Liver (tissue), 3 donors: ENCODE results near the gene CEL.

Source experiments
- ATF3 ChIP-seq: IDR thresholded peaks from 2 replicates; pipeline ENCODE4 v1.6.1; 2016; ENCODE audit warnings: antibody characterized with exemption
- CTCF ChIP-seq: fragments of 150-350 bp; IDR thresholded peaks from 2 replicates; pipeline ENCODE4 v1.5.1; 2017; ENCODE audit warnings: improper control_type of control experiment, low read depth, low read length; ENCODE audit not compliant: missing input control
- FOXA1 ChIP-seq: IDR thresholded peaks from 2 replicates; pipeline ENCODE4 v1.6.1; 2016; ENCODE audit warnings: antibody characterized with exemption
- GABPA ChIP-seq, 2 donors: IDR thresholded peaks in 1 of 2; conservative IDR thresholded peaks in 1 of 2; 2 replicates each; pipeline ENCODE4 v1.6.1; 2016; ENCODE audit warnings: antibody characterized with exemption in 2 of 2, mild to moderate bottlenecking in 1 of 2, moderate library complexity in 1 of 2
- RAD21 ChIP-seq, 2 donors: IDR thresholded peaks; 2 replicates each; pipeline ENCODE4 v1.6.1; 2016; ENCODE audit warnings: antibody characterized with exemption in 2 of 2, mild to moderate bottlenecking in 2 of 2
- SP1 ChIP-seq: IDR thresholded peaks from 2 replicates; pipeline ENCODE4 v1.6.1; 2018; ENCODE audit warnings: antibody characterized with exemption, mild to moderate bottlenecking
- TAF1 ChIP-seq: conservative IDR thresholded peaks from 2 replicates; pipeline ENCODE4 v1.6.1; 2016; ENCODE audit warnings: antibody characterized with exemption, mild to moderate bottlenecking
- YY1 ChIP-seq: IDR thresholded peaks from 2 replicates; pipeline ENCODE4 v1.6.1; 2016; ENCODE audit warnings: antibody characterized with exemption, mild to moderate bottlenecking
- TF ChIP-seq, protein P1 (sequence below): IDR thresholded peaks from 2 replicates; pipeline ENCODE4 v1.6.1; 2016; ENCODE audit warnings: antibody characterized with exemption, mild to moderate bottlenecking
- donor health status: healthy.
- donor health status: healthy.

DNA sequence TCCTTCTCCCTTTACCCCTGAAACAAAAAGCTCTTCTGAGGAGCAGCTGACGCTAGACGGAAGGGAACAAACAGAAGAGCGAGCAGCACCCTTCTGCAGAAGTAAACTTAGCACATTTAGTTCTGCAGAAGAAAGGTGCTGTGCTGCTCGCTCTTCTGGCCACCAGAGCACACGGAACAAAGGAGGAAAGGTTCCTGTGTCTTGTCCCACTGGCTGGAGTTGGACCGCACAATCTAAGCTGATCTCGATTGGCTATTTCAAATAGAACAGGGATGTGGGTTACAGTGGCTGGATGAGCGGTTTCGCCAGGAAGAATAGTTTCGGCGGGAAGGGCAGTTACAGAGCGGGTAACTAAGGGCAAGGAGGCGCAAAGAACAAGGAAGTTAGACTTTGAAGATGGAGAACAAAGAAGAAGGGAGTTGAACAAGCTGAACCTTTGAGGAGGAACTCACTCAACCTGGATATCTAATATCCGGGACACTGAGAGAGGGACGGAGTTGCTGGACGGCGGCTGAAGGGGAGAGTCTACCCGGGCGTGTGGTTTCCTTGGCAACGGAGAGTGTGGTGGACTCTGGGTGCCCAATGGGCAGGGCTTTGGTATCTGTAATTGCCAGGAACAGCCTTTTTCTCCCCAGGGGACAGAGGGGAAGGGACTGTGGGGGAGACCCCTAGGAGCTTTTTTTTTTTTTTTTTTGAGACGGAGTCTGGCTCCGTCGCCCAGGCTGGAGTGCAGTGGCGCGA lies 23.8 kb upstream of the CEL start:
- TF ChIP-seq CTCF (no peak), TAF1 (no peak), SP1 (no peak), GABPA (IDR thresholded peaks at IDR 0.05 in 1 of 2, conservative IDR thresholded peaks at IDR 0.05 in 1 of 2) (no peak), ATF3 (no peak), RAD21 (IDR thresholded peaks at IDR 0.05) (no peak), FOXA1 (no peak), YY1 (no peak)
- TF ChIP-seq, protein P1, sequence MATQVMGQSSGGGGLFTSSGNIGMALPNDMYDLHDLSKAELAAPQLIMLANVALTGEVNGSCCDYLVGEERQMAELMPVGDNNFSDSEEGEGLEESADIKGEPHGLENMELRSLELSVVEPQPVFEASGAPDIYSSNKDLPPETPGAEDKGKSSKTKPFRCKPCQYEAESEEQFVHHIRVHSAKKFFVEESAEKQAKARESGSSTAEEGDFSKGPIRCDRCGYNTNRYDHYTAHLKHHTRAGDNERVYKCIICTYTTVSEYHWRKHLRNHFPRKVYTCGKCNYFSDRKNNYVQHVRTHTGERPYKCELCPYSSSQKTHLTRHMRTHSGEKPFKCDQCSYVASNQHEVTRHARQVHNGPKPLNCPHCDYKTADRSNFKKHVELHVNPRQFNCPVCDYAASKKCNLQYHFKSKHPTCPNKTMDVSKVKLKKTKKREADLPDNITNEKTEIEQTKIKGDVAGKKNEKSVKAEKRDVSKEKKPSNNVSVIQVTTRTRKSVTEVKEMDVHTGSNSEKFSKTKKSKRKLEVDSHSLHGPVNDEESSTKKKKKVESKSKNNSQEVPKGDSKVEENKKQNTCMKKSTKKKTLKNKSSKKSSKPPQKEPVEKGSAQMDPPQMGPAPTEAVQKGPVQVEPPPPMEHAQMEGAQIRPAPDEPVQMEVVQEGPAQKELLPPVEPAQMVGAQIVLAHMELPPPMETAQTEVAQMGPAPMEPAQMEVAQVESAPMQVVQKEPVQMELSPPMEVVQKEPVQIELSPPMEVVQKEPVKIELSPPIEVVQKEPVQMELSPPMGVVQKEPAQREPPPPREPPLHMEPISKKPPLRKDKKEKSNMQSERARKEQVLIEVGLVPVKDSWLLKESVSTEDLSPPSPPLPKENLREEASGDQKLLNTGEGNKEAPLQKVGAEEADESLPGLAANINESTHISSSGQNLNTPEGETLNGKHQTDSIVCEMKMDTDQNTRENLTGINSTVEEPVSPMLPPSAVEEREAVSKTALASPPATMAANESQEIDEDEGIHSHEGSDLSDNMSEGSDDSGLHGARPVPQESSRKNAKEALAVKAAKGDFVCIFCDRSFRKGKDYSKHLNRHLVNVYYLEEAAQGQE = no peak
